GM12873 (cell line): ENCODE measurements around the gene TMEM131.

Experiments
- CTCF ChIP-seq: IDR thresholded peaks from 2 replicates; pipeline ENCODE4 v1.5.1; 2012; ENCODE audit warnings: low read depth, mild to moderate bottlenecking, moderate library complexity, low read length, control low read depth; ENCODE audit not compliant: insufficient read depth; ENCODE audit errors: missing control alignments

TMEM131 gene

GRCh38 chr2:97945791-97946190, 50.0 kb downstream of the TMEM131 start:
- no peak for TF ChIP-seq CTCF

- no peak for TF ChIP-seq CTCF
Measured at GRCh38 chr2:97936881-97937280, 58.9 kb downstream of the TMEM131 start.

GRCh38 chr2:97936199-97936598, 59.5 kb downstream of the TMEM131 start:
- no peak for TF ChIP-seq CTCF

- TF ChIP-seq CTCF: no peak
Measured at GRCh38 chr2:97935719-97936161, 60.0 kb downstream of the TMEM131 start.

GRCh38 chr2:97932975-97933662, 62.6 kb downstream of the TMEM131 start:
- TF ChIP-seq CTCF: no peak

GRCh38 chr2:97931858-97932225, 63.9 kb downstream of the TMEM131 start:
- no peak for TF ChIP-seq CTCF

GRCh38 chr2:97931118-97931857, 64.5 kb downstream of the TMEM131 start:
- no peak for TF ChIP-seq CTCF
